GM12878 (cell line): ENCODE data around the gene ATRN. TPM values are rescaled to one million over a fixed set of nuclear protein-coding genes. Genes with fewer than 3 reads are reported as not detected.

ENCODE experiments used
- ATAC-seq: fragments of 200-7000 bp; cut with Tn5 transposase; 3 replicates; pipeline ENCODE4 v1.9.1; 2020; ENCODE audit warnings: mild to moderate bottlenecking, moderate library complexity
- BruUV-seq: library from RNA; stranded (reverse); fragments of 400-500 nt; replicated peaks from 2 replicates; lab custom pipeline; 2021; lab: Mats Ljungman, UMichigan
- CTCF ChIA-PET: fragments of 300-600 bp; sonication (Branson Sonifier 250); formaldehyde crosslinking; extraction: SDS; loops from one replicate; lab custom pipeline; 2021; ENCODE audit warnings: inconsistent platforms; lab: Yijun Ruan, JAX
- POLR2A ChIA-PET: fragments of 350-600 bp; formaldehyde crosslinking; extraction: SDS; loops from one replicate; lab custom pipeline; 2021; ENCODE audit warnings: inconsistent platforms; lab: Charles Lee
- RAD21 ChIA-PET: fragments of 300-600 bp; sonication (Branson Sonifier 250); formaldehyde crosslinking; loops from one replicate; lab custom pipeline; 2023; ENCODE audit warnings: antibody characterized with exemption; ENCODE audit not compliant: unreplicated experiment; lab: Charles Lee
- SMC1A ChIA-PET: fragments of 300-600 bp; sonication (Branson Sonifier 250); formaldehyde crosslinking; loops from one replicate; lab custom pipeline; 2023; ENCODE audit not compliant: unreplicated experiment, uncharacterized antibody; lab: Charles Lee
- DNase-seq: peaks from one replicate; pipeline ENCODE4 v3.0.0-alpha.2; 2011; ENCODE audit warnings: low read depth, low spot score
- FAIRE-seq: peaks from 3 replicates; lab custom pipeline; 2011; peaks lifted over from hg19 to GRCh38; lab: Jason Lieb, UNC
- H2AFZ ChIP-seq: 2 replicates; pipeline ENCODE4 v1.6.0; 2011; ENCODE audit warnings: low read depth, low read length, control low read depth; ENCODE audit not compliant: control insufficient read depth
- H3K27ac ChIP-seq: 2 replicates; pipeline ENCODE4 v1.5.1; 2011; ENCODE audit warnings: control low read depth; ENCODE audit not compliant: control insufficient read depth, insufficient read depth
- H3K27me3 ChIP-seq, 2 experiments: replicated peaks in 1 of 2; 2 replicates each; pipeline versions ENCODE4 v1.6.0 to v1.6.1; 2011; ENCODE audit warnings: low read length in 1 of 2; ENCODE audit not compliant: control insufficient read depth in 2 of 2, insufficient read depth in 2 of 2
- H3K36me3 ChIP-seq, 2 experiments: 2 replicates each; pipeline ENCODE4 v1.5.1; 2011; ENCODE audit warnings: low read length in 1 of 2; ENCODE audit not compliant: control insufficient read depth in 2 of 2, insufficient read depth in 2 of 2
- H3K4me1 ChIP-seq: 2 replicates; pipeline ENCODE4 v1.6.1; 2011; ENCODE audit warnings: mild to moderate bottlenecking, low read length, moderate library complexity, mixed read lengths; ENCODE audit not compliant: control insufficient read depth, insufficient read depth
- H3K4me2 ChIP-seq: 2 replicates; pipeline ENCODE4 v1.6.0; 2011; ENCODE audit warnings: control low read depth; ENCODE audit not compliant: control insufficient read depth, insufficient read depth
- H3K4me3 ChIP-seq: fragments of 200-600 bp; sonication (generic); 2 replicates; pipeline ENCODE4 v1.5.1; 2016
- H3K79me2 ChIP-seq: 2 replicates; pipeline ENCODE4 v1.6.0; 2011; ENCODE audit warnings: low read length; ENCODE audit not compliant: control insufficient read depth, insufficient read depth
- H3K9ac ChIP-seq: 2 replicates; pipeline ENCODE4 v1.8.0; 2011; ENCODE audit warnings: low read length, control low read depth, mixed read lengths; ENCODE audit not compliant: control insufficient read depth, insufficient read depth
- H3K9me3 ChIP-seq: replicated peaks from 3 replicates; pipeline ENCODE4 v1.5.1; 2011; ENCODE audit warnings: mild to moderate bottlenecking, low read length; ENCODE audit not compliant: control insufficient read depth, insufficient read depth
- H4K20me1 ChIP-seq: 2 replicates; pipeline ENCODE4 v1.6.0; 2011; ENCODE audit not compliant: control insufficient read depth, insufficient read depth
- BCL11A ChIP-seq: IDR thresholded peaks from 2 replicates; pipeline ENCODE4 v1.6.1; 2011; ENCODE audit warnings: low read depth, low read length
- CBFB ChIP-seq: IDR thresholded peaks from 2 replicates; pipeline ENCODE4 v1.6.1; 2016; ENCODE audit warnings: antibody characterized with exemption, low read depth
- ETV6 ChIP-seq, 2 experiments: fragments of 450-650 bp in 1 of 2; IDR thresholded peaks in 1 of 2; conservative IDR thresholded peaks in 1 of 2; 2 replicates each; pipeline ENCODE4 v1.6.1; 2014; ENCODE audit warnings: antibody characterized with exemption in 1 of 2, borderline replicate concordance in 1 of 2, low read depth in 1 of 2, mild to moderate bottlenecking in 1 of 2, moderate library complexity in 1 of 2
- HSF1 ChIP-seq: fragments of 150-350 bp; IDR thresholded peaks from 2 replicates; pipeline ENCODE4 v1.6.1; 2014; ENCODE audit warnings: mild to moderate bottlenecking, low read depth, low read length
- IRF3 ChIP-seq: fragments of 450-650 bp; IDR thresholded peaks from 2 replicates; pipeline ENCODE4 v1.6.1; 2014; ENCODE audit warnings: mild to moderate bottlenecking
- KDM1A ChIP-seq: fragments of 200-600 bp; sonication (generic); IDR thresholded peaks from 2 replicates; pipeline ENCODE4 v1.6.1; 2016; ENCODE audit warnings: borderline replicate concordance
- MEF2A ChIP-seq: IDR thresholded peaks from 2 replicates; pipeline ENCODE4 v1.6.1; 2011; ENCODE audit warnings: low read depth, mild to moderate bottlenecking, low read length, moderate library complexity; ENCODE audit not compliant: insufficient read depth
- MTA2 ChIP-seq: fragments of 450-650 bp; IDR thresholded peaks from 2 replicates; pipeline ENCODE4 v1.6.1; 2016; ENCODE audit warnings: low read depth, mild to moderate bottlenecking, moderate library complexity
- NFXL1 ChIP-seq: fragments of 450-650 bp; IDR thresholded peaks from 2 replicates; pipeline ENCODE4 v1.6.1; 2017; ENCODE audit warnings: antibody characterized with exemption, mild to moderate bottlenecking, borderline replicate concordance
- NR2F1 ChIP-seq: fragments of 450-650 bp; conservative IDR thresholded peaks from 2 replicates; pipeline ENCODE4 v1.6.1; 2017; ENCODE audit warnings: mild to moderate bottlenecking
- NRF1 ChIP-seq: conservative IDR thresholded peaks from 2 replicates; pipeline ENCODE4 v1.6.1; 2011; ENCODE audit warnings: mild to moderate bottlenecking, low read depth, low read length, improper control_type of control experiment
- PAX8 ChIP-seq: fragments of 450-650 bp; IDR thresholded peaks from 2 replicates; pipeline ENCODE4 v1.6.1; 2017; ENCODE audit warnings: mild to moderate bottlenecking, moderate library complexity
- RELB ChIP-seq: fragments of 450-650 bp; IDR thresholded peaks from 2 replicates; pipeline ENCODE4 v1.6.1; 2017; ENCODE audit warnings: low read depth, mild to moderate bottlenecking, moderate library complexity
- SP1 ChIP-seq: IDR thresholded peaks from one replicate; pipeline ENCODE4 v1.6.1; 2011; ENCODE audit warnings: low read depth, low read length
- TAF1 ChIP-seq: IDR thresholded peaks from 2 replicates; pipeline ENCODE4 v1.6.1; 2011; ENCODE audit warnings: mild to moderate bottlenecking, low read depth, low read length, borderline replicate concordance
- WGBS: methylation state at CpG from one replicate; pipeline ENCODE4 v1.1.6; 2016; ENCODE audit warnings: low lambda C conversion rate; ENCODE audit not compliant: insufficient replicate concordance, insufficient coverage; ENCODE audit errors: missing lambda C conversion rate; 5-methylcytosine and 5-hydroxymethylcytosine counted together
- in situ Hi-C: fragments of 300-500 bp; cut with MboI; formaldehyde crosslinking; loops from 9 replicates; pipeline ENCODE4 v1.14.3; 2018; ENCODE audit warnings: mixed read lengths
- intact Hi-C: fragments of 100-400 bp; cut with micrococcal nuclease; formaldehyde crosslinking; loops from one replicate; pipeline ENCODE4 v1.14.2; 2022; ENCODE audit not compliant: unreplicated experiment
- polyA plus RNA-seq, 11 experiments: library from polyadenylated mRNA; depleted of rRNA in 4 of 11; unstranded in 6 of 11; stranded (reverse) in 5 of 11; fragments of >200 nt; fragmentation: Nextera tagmentation in 4 of 11; fragmentation: Illumina TruSeq in 1 of 11; extraction: Ambion mirVana in 4 of 11; extraction: Trizol in 1 of 11; gene quantifications; 1 replicate in 1 of 11; 2 replicates in 10 of 11; pipeline versions ENCODE4 v1.2.1 to v1.2.3, GENCODE V29; 2011 to 2016; ENCODE audit warnings: inconsistent platforms in 2 of 11, missing spikeins in 2 of 11, low read depth in 1 of 11
- total RNA-seq, 4 experiments: library from RNA; depleted of rRNA in 3 of 4; stranded (reverse); fragments of >200 nt in 3 of 4; fragmentation: Illumina TruSeq in 1 of 4; extraction: Trizol in 1 of 4; gene quantifications; 2 replicates each; pipeline versions ENCODE4 v1.2.1 to v1.2.3, GENCODE V29; 2013 to 2021

The ATRN gene
- total and polyA plus RNA-seq, 10 of the 15 experiments (the other 5 are each of a cell fraction or from before 2014, with no cell fraction given) = 0.71 to 11.6 (median 6.9) TPM

- no peaks in the 10 kb centered on the region for H3K79me2 ChIP-seq
- in situ Hi-C loops = no loop called here
- intact Hi-C loops = no loop called here
- ChIA-PET RAD21 (no interaction called here), POLR2A (no interaction called here), CTCF (interaction anchor here (0.6 kb wide), 1 partner anchor 281 kb away, joined by 3 read pairs; no protein-coding TSS in a partner anchor), SMC1A (no interaction called here)
- no peaks in the 10 kb centered on the region for H3K9me3 ChIP-seq
- no peak overlapping the region for H3K4me2 ChIP-seq
- no peaks in the 10 kb centered on the region; a peak in 1 of 4 replicates for H3K36me3 ChIP-seq
- DNase-seq = no peak
- no peak for FAIRE-seq
- no peak overlapping the region for H3K27ac ChIP-seq
- no peak overlapping the region for H2AFZ ChIP-seq
- ATAC-seq = no peak
- no peak overlapping the region for H3K4me3 ChIP-seq
- BruUV-seq = no TSS peak
- H3K27me3 ChIP-seq = no peaks in the 10 kb centered on the region
- H4K20me1 ChIP-seq = no peaks in the 10 kb centered on the region
- H3K4me1 ChIP-seq = 0 out of 2 replicates have a peak, but pooled peaks cover 3% of the 10 kb centered on the region
- WGBS = 70% methylated on average over 9 of the region's 9 CpGs
- H3K9ac ChIP-seq = no peak overlapping the region
- no peak for TF ChIP-seq TAF1
- TF ChIP-seq HSF1 = no peak
- no peak for TF ChIP-seq PAX8
- no peak for TF ChIP-seq KDM1A
- TF ChIP-seq CBFB = no peak
- no peak for TF ChIP-seq SP1
- no peak for TF ChIP-seq NRF1
- no peak for TF ChIP-seq BCL11A
- no peak for TF ChIP-seq ETV6 (conservative IDR thresholded peaks at IDR 0.05 in 1 of 2, IDR thresholded peaks at IDR 0.05 in 1 of 2; ENCODE audit: borderline replicate concordance in 1 of 2, low read depth in 1 of 2)
- TF ChIP-seq MTA2 = no peak
- no peak for TF ChIP-seq MEF2A
- no peak for TF ChIP-seq NR2F1
- no peak for TF ChIP-seq RELB
- no peak for TF ChIP-seq IRF3
- no peak for TF ChIP-seq NFXL1
These were observed 143.1 kb downstream of the ATRN start for GRCh38 chr20:3613821-3614440.
